Hematopoietic multipotent progenitor cell treated with erythropoietin and hydrocortisone succinate and interleukin-3 and kit ligand, for 8 days (in vitro differentiated cells): ENCODE data around the gene SH3RF3.

Experiments used
- DNase-seq: peaks from one replicate; pipeline ENCODE4 v3.0.0-alpha.2; 2015

The SH3RF3 gene

GRCh38 chr2:109247340-109247739, 118.3 kb downstream of the SH3RF3 start:
- no peak for DNase-seq

DNA sequence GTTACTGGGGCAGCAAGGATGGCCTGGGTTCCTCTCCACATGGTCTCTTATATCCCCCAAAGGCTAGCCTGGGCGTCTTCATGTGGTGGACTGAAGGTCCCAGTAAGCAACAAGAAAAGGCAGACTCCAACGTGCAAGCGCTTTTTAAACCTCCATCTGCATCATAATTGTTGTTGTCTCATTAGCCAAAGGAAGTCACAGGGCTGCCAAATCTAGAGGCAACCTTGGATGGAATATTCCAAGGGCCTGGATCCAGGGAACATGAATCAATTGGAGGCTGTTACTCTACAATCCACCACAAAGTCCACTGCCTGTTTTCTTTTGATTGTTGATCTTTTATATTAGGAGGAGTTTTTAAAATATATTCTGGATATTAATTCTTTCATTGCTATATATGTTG, 118.8 kb downstream of the SH3RF3 start:
- DNase-seq = no peak

- DNase-seq = no peak
Measured at GRCh38 chr2:109248590-109248989, 119.6 kb downstream of the SH3RF3 start.

GRCh38 chr2:109253217-109253616, 124.2 kb downstream of the SH3RF3 start:
- no peak for DNase-seq

GRCh38 chr2:109254174-109254904, 125.3 kb downstream of the SH3RF3 start:
- no peak for DNase-seq

DNA sequence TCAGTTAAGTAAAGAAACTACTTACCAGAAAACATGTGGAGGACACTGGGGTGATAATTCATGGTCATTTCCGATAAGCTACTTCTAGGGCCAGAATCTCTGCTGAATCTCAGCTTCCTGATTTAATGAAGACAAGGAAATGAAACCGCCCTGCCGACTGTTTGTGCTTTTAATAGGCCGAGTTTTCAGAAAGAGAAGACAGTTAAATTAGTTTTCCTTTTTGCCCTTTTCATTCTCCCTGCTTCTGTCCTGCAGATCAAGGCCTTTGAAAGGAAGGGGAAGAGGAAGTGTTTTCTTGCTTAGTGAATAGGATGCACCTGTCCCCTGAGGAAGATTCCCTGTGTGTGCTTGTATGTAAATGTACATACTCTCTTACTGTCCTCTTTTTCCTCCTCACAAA, 126.6 kb downstream of the SH3RF3 start:
- no peak for DNase-seq

- no peak for DNase-seq
Measured at GRCh38 chr2:109256111-109256510, 127.1 kb downstream of the SH3RF3 start.

GRCh38 chr2:109256921-109257320, 127.9 kb downstream of the SH3RF3 start:
- no peak for DNase-seq

DNA sequence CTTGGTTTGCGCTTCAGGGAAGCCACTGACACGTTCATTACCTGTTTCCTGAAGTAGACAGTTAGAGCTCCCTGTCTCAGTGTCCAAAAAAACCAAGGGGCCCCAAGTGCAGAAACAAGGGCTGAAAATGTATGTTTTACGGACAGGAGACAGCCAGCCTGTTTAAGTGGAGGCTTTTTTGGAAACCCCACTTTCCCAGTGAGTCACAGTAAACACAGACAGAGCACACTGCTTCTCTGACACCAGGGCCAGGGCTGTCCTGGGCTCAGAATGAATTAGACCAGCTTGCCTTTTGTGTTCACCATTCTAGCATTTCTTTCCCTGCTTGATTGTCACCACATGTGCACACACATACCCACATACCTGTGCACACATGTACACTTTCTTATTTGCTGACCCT, 128.6 kb downstream of the SH3RF3 start:
- DNase-seq = no peak

- DNase-seq = no peak
Measured at GRCh38 chr2:109258376-109258775, 129.4 kb downstream of the SH3RF3 start.

DNA sequence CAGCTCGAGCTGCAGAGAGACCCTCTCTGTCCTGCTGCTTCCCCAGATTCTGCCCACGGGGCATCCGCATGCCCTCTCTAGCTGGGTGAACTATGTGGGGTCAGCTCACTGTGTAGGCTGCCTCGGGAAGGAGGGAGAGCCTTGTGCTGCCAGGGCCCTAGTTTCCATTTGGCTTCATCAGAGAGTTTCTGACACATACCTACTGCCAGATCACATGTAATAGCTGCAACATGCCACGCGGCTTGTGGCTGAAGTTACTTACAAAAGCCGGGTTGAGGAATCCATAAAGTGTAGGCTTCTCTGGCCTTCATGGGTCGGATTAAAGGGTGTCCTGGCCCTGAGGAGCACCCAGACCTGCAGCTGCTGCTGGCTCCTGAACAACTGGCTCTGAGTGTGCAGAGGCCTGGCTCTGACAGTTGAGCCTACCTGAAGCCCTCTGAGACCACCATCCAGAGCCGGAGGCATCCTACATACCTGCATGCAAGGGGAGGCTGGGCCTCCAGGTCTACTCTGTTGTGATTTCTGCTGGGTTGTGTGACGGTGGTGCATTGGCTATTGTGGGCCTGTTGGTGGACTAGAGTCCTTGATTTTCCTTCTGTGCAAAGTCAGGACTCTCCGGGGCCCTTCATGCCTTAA, 130.0 kb downstream of the SH3RF3 start:
- no peak for DNase-seq

GRCh38 chr2:109259671-109260070, 130.7 kb downstream of the SH3RF3 start:
- DNase-seq = no peak

DNA sequence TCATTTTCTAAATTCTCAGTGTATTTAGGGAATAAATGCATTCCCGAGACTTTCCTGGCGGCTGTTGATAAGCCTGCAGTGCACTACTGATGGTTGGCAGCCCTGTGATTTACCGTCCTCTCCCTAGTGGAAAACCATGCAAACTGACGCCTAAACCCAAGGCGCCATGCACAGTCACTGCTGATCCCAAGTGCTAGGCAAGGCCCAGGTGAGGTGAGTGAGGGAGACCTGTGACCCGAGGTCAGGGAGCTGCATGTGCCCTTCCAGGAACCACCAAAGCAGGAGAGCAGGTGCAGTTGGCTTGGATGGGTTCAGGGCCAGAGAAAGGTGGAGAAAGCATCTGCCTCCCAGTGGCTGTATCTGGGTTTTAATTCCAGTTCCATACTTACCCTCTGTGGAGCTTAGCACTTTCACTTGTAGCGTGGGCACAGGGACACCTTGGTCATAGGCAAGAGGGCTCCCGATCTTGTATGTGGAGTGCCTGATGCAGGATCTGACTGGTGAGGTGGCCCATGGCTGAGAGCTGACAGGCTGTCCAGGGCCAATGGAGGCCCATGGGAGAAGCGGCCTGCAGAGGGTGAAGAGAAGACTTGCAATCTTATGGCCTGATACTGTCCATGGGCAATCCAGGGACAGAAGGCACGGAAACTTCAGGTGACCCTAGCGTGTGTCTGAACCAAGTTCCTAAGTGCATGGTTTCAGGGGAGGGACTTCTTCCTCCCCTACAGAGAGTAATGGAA, 131.3 kb downstream of the SH3RF3 start:
- no peak for DNase-seq

DNA sequence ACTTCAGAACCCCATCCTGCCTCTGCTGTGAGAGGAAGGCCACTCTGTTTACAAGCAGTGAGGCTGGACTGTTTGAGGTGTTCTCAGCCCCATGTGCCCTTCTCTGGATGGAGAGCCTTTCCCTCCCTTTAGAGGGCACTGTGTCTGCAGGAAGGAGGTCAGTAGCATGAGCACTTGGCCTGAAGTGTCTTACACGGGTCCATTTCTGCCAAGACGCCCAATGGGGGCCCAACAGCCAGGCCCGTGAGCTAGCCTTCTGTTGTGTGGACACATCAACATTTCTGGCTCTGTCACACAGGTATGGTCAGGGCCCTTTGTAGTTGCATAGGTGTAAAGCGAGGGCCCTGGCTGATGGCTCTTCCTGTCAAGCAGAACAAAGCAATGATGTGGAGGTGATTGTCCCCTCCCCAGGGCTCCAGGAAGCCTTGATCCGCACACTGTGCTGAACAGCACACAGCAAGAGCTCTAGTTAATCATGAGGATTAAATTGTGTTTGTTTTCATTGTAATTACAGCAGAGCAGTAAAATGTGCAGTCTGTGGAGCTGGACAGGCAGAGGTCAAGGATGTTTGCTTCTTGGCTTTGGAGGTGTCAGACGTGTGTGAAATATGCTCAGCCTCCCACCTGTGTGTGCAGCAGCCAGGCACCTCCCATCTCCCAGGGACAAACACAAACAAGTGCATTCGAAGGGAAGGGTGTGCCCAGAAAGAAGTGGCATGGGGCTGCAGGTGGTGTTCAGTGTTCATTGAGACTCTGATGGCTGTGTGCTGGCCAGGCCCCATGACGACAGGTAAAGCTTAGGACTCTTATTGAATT, 132.1 kb downstream of the SH3RF3 start:
- no peak for DNase-seq

- DNase-seq = no peak
Measured at GRCh38 chr2:109261906-109262631, 133.1 kb downstream of the SH3RF3 start.

- DNase-seq = no peak
Measured at GRCh38 chr2:109264595-109265328, 135.8 kb downstream of the SH3RF3 start.

GRCh38 chr2:109265369-109265768, 136.4 kb downstream of the SH3RF3 start:
- no peak for DNase-seq

DNA sequence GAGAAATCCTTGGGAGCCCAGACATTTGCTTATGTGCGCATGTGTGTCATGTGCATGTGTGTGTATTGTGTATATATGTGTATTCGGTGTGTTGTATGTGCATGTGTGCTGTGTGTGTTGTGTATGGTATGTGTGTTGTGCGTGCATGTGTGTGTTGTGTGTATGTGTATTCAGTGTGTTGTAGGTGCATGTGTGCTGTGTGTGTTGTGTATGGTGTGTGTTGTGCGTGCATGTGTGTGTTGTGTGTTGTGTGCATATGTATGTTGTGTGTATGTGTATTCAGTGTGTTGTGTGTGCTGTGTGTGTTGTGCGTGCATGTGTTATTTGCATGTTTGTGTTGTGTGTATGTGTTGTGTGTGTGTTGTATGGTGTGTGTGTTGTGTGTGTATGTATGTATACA, 136.9 kb downstream of the SH3RF3 start:
- no peak for DNase-seq

DNA sequence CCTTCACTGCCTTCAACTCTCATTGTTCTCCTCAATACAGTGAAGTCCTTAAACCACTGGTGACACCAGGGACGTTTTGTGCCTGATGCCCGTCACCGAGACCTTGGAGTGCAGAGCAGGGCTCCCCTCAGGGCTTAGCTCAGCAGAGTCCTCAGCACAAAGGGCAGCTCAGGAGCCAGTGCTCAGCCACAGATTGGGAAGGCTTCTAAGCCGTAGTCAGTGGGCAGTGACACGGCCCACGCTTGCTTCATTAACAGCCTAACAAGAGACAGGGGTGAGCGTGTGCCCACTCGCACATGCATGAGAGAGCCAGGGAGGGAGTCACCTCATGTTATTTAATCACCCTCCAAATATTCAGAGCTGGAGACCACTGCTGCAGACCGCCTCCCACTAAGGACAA, 137.5 kb downstream of the SH3RF3 start:
- no peak for DNase-seq

- DNase-seq = no peak
Measured at GRCh38 chr2:109266998-109267854, 138.2 kb downstream of the SH3RF3 start.

DNA sequence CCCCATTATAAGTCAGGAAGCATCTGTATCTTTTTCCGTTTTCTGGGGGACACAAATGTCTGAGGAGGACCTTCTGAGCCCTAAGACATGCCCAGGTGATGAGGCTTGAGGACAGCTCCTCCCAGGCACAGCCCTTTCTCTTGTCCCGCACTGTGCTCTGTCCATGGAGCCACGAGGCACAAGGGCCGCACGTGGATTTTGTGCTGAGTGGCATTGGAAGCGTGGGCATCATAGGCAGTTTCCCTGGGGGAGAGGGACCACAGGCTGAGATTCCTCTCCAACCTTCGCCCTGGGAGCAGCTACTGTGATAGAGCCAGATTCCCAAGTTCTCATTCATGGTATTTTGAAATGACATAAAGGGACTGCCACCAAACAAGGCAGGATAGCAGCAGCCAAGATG, 139.9 kb downstream of the SH3RF3 start:
- no peak for DNase-seq
